ENCODE results near the gene EMX2. TPM values are rescaled to one million over a fixed set of nuclear protein-coding genes. Genes with fewer than 3 reads are reported as not detected.

EMX2 gene
- total RNA-seq, 1 donor from 2014 or later: not detected

DNA sequence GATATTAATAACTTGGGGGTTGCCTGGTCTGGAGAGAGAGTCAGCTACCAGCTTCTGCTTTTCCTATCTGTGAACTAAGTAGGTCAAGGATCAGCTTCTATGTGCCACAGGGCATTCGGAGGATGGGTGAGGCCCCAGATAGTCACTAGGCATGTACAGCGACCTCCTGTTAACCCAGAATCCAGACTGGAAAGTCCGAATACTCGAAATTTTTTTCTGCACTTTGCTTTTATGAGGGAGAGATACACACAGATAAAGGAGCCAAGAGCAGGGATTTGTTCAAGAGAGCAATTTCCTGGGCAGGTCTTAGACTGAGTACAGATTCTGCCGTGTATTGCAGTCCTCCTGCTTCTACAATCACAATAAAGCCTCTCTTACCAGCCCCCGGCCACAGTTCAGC is 54.2 kb downstream of the EMX2 start:
- DNase-seq (ENCODE audit: low read depth in 2 of 2): no peak

DNA sequence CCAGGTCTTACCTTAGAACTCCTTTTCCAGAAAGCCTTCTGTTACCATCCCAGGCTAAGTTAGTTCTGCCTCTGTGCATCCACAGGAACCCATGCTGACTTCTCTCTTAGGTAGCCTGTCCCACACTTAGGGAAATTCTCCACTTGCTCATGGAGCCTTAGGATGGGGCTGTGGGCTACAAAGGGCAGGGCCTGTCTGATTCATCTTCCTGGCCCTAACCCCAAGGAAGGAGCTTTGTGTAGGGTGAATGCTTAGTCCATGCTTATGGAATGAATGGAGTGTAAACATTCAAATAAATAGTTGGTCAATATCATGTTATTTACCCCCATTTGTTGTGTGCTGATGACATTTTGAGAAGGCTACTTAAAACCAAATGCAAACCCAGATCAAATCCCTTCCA is 54.7 kb downstream of the EMX2 start:
- no peak for DNase-seq (ENCODE audit: low read depth in 2 of 2)

Other genes with a start within 250 kb of the EMX2 start
- gene PDZD8, start 167.3 kb upstream of the EMX2 start, total RNA-seq: 8.3 and 13.1 TPM in 2 replicates

Data from lung microvascular endothelial cell (primary cell).